Duodenal mucosa (tissue), 2 donors: Measurements from ENCODE around the gene CDK17.

Source experiments
- H3K27ac ChIP-seq: one replicate; pipeline ENCODE4 v1.7.0; 2013; ENCODE audit warnings: low read depth, low read length
- H3K27me3 ChIP-seq, 2 donors: one replicate each; pipeline ENCODE4 v1.7.0; 2013; ENCODE audit warnings: low read length in 2 of 2, control low read depth in 1 of 2; ENCODE audit not compliant: insufficient read depth in 2 of 2, control insufficient read depth in 1 of 2
- H3K36me3 ChIP-seq, 2 donors: one replicate each; pipeline ENCODE4 v1.7.0; 2013; ENCODE audit warnings: low read length in 2 of 2, control low read depth in 1 of 2; ENCODE audit not compliant: insufficient read depth in 2 of 2, control insufficient read depth in 1 of 2
- H3K4me1 ChIP-seq, 2 donors: one replicate each; pipeline ENCODE4 v1.7.0; 2013; ENCODE audit warnings: low read length in 2 of 2, control low read depth in 1 of 2; ENCODE audit not compliant: insufficient read depth in 2 of 2, control insufficient read depth in 1 of 2
- H3K4me3 ChIP-seq, 2 donors: one replicate each; pipeline ENCODE4 v1.7.0; 2013; ENCODE audit warnings: low read length in 2 of 2, low read depth in 1 of 2
- H3K9ac ChIP-seq, 2 donors: one replicate each; pipeline ENCODE4 v1.7.0; 2013; ENCODE audit warnings: low read length in 2 of 2, low read depth in 1 of 2
- H3K9me3 ChIP-seq, 2 donors: one replicate each; pipeline ENCODE4 v1.7.0; 2013; ENCODE audit warnings: low read length in 2 of 2, control low read depth in 1 of 2; ENCODE audit not compliant: control insufficient read depth in 1 of 2

Gene CDK17

DNA sequence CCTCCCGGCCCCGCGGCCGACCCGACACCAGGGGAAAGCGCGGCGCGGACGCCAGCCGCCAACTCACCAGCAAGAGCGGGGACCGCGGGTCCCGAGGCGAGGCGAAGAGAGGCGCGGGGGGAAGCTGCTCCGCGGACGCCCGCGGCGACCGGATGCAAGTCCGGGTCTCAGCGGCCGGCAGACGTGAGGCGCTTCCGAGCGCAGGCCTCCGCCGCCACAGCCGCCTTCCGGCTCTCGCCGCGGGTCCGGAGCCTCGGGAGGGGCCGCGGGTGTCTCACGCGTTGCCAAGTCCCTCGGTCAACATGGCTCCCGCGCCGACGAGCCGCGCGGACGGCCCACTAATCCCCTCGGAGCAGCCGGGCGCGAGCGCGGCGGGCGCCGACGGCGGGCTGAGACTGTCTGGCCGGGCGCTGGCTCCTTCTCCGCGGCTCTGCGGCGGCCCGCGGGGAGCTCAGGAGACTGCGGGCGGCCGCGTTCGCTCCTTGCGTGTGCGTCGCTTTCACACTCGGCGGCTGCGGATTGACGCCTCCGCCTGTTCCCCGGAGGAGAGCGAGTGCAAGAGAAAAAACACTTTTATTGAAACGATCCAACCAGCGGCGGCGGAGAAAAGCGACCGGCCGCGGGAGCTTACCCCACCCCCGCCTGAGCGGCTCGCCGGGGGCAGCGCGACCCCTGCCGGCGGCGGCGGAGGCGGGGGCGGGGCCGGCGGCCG is at the start of gene CDK17:
Gene CDK17, minus strand, starts transcription at position 521 of the 712 bp plus-strand sequence. CDS start 65,603 bp downstream, outside the sequence.
- Histone ChIP-seq H3K9me3 (no peaks in the 10 kb centered on the region), H3K27me3 (no peaks in the 10 kb centered on the region), H3K9ac (peak within 1 kb of the TSS; percentile 87 to 98), H3K36me3 (no peaks in the 10 kb centered on the region), H3K27ac (peak within 1 kb of the TSS; percentile 99), H3K4me1 (peaks cover 27 to 30% of the 10 kb centered on the region in 2 donors), H3K4me3 (peak within 1 kb of the TSS; percentile 96 to 99)

DNA sequence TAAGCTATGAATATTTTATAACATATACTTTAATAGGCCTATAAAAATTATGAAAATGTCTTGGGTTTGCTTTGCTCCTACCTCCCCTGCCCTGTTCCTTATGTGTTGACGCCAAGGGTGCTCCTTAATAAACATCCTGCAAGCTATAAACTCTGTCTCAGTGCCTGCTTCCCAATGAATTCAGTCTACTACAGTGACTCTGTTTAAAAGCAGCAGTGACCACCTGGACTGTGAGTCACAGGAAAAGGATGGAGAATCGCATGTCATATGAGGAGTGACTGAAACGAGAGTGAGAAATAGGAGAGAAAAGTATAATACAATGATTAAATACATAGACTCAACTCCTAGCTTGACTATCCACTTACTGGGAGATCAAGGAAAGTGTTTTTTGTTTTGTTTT is 48.1 kb upstream of the CDK17 start:
- Histone ChIP-seq H3K27me3 (no peaks in the 10 kb centered on the region), H3K27ac (no peak overlapping the region), H3K36me3 (no peaks in the 10 kb centered on the region), H3K4me1 (no peaks in the 10 kb centered on the region), H3K4me3 (no peak overlapping the region), H3K9me3 (no peaks in the 10 kb centered on the region), H3K9ac (no peak overlapping the region)

DNA sequence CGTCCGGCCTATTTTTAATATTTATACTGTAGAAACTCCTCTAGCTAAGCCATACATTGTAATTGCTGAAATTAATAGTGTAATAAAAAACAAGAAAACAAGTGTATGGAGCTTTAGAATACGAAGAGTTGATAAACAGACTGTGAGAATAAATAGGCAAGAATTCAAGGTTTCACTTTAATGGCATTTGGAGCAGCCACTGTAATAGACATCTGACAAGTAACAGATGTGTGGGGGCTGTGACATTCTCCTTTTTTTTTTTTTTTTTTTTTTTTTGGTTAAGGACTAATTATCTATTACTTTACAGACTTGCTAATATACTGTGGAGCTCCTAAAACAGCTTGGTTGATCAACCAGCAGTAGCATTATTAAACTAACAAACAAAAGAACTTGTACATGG is 47.0 kb upstream of the CDK17 start:
- no peak overlapping the region for H3K4me3 ChIP-seq
- H3K27ac ChIP-seq, result no peak overlapping the region
- H3K9me3 ChIP-seq, result no peaks in the 10 kb centered on the region
- H3K9ac ChIP-seq, result no peak overlapping the region
- no peaks in the 10 kb centered on the region for H3K4me1 ChIP-seq
- H3K27me3 ChIP-seq, result no peaks in the 10 kb centered on the region
- no peaks in the 10 kb centered on the region for H3K36me3 ChIP-seq

DNA sequence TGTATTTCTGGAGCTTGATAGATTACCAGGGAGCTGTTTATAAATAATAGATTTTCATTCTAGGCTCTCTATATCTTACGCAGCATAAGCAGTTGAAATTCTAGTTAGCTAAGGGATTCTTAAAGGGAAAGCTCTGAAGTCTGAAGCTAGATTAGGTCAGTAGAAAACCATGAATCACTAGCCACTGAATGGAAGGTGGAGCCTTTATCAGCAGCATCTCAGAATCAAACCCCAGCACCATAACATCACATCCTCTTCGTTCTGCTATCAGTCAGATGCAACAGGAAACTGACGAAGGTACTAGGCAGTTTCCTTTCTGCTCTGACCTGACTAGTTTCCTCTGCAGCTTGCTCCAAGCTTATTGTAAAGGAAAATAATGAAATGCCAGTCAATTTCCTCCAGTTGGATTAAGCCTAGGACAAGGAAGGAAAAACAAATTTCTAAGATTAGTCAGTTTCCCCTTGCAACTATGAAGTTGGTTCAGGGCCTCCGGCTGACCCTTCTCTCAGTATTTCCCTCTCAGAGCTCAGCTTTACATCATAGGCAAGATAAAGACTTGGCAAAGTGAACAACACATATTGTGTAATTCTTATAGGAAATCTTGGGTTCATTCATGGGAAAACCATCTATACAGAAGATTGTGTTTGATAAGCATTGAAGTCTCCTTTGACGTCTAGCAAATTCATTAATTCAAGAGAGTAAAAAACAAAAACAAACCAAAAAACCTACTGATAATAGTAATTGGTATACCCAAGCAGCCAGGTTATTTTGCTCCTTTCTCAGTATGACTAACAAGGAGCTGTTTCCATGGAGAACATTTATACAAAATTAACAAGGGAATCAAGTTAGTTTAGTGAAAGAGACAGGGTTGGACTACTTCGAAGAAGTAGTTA is 45.7 kb upstream of the CDK17 start:
- no peaks in the 10 kb centered on the region for H3K4me1 ChIP-seq
- H3K9me3 ChIP-seq, result no peaks in the 10 kb centered on the region
- no peaks in the 10 kb centered on the region for H3K36me3 ChIP-seq
- peak overlapping the region; percentile 64 for H3K27ac ChIP-seq
- no peaks in the 10 kb centered on the region for H3K27me3 ChIP-seq
- no peak overlapping the region for H3K4me3 ChIP-seq
- H3K9ac ChIP-seq, result no peak overlapping the region

DNA sequence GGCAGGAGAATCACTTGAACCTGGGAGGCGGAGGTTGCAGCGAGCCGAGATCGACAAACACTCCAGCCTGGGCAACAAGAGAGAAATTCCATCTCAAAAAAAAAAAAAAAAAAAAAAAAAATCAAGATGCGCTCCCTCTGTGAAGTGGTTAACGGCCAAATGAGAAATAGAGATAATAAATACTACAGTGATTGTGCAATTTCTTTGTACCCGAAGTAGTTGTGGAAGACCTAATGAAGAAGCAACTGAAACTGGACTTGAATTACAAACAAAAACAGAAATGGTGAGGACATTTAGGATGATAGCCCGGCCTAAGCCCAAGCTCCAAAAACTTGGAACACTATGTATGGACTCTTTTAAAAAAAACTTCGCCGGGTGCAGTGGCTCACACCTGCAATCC is 44.2 kb upstream of the CDK17 start:
- no peak overlapping the region for H3K9ac ChIP-seq
- no peaks in the 10 kb centered on the region for H3K36me3 ChIP-seq
- H3K4me3 ChIP-seq, result no peak overlapping the region
- no peaks in the 10 kb centered on the region for H3K27me3 ChIP-seq
- H3K9me3 ChIP-seq, result no peaks in the 10 kb centered on the region
- no peaks in the 10 kb centered on the region for H3K4me1 ChIP-seq
- no peak overlapping the region for H3K27ac ChIP-seq

DNA sequence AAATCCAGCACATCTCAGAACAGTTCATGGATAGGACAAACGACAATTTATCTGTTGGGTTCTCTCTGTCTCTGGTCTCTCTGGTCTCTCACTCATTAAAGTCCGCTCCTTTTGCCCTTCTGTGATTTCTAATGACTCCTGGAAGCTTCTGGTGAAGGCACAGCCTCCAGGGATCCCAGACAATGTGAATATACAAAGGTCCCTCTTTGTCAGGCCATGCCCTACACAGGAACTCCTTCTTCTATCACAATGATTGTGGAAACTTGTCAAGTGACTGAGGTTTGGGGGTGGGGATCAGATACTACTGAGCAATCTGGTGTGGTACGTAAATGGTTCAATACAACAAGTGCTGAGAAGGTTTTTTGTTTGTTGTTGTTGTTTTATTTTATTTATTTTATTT is 42.7 kb upstream of the CDK17 start:
- H3K9me3 ChIP-seq, result no peaks in the 10 kb centered on the region
- H3K4me1 ChIP-seq, result no peaks in the 10 kb centered on the region
- no peak overlapping the region for H3K27ac ChIP-seq
- no peaks in the 10 kb centered on the region for H3K27me3 ChIP-seq
- H3K9ac ChIP-seq, result no peak overlapping the region
- no peak overlapping the region for H3K4me3 ChIP-seq
- no peaks in the 10 kb centered on the region for H3K36me3 ChIP-seq

DNA sequence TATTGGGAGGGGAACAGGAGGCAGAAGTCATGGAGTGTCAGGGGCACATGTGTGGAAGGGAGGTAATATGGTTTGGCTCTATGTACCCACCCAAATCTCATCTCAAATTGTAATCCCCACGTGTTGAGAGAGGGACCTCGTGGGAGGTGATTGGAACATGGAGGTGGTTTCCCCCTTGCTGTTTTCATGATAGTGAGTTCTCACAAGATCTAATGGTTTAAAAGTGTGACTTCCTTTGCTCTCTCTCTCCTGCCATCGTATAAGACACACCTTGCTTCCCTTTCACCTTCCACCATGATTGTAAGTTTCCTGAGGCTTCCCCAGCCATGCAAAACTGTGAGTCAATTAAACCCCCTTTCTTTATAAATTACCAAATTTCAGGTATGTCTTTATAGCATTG is 41.6 kb upstream of the CDK17 start:
- no peaks in the 10 kb centered on the region for H3K4me1 ChIP-seq
- no peaks in the 10 kb centered on the region for H3K27me3 ChIP-seq
- H3K4me3 ChIP-seq, result no peak overlapping the region
- H3K36me3 ChIP-seq, result no peaks in the 10 kb centered on the region
- no peaks in the 10 kb centered on the region for H3K9me3 ChIP-seq
- no peak overlapping the region for H3K9ac ChIP-seq
- H3K27ac ChIP-seq, result no peak overlapping the region

DNA sequence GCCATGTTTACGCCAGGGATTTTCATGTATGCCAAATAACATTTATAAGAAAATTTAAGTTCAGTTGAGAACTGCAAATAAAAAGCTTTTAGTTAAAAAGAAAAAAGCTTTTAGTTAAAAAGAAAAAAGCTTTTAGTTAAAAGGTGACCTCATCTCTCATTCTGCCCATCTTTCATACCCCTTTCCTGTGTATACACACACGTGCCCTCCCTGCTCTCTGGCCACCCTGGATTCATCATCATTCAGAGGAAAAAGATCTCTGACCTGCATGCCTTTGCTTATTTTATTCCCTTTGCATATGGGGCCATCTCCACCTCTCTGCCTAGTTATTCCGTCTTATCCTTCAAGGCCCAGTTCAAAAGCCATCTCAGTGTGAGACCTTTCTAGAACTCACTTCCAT is 38.1 kb upstream of the CDK17 start:
- Histone ChIP-seq H3K4me1 (no peaks in the 10 kb centered on the region), H3K27me3 (no peaks in the 10 kb centered on the region), H3K27ac (no peak overlapping the region), H3K9ac (no peak overlapping the region), H3K4me3 (no peak overlapping the region), H3K9me3 (no peaks in the 10 kb centered on the region), H3K36me3 (no peaks in the 10 kb centered on the region)

DNA sequence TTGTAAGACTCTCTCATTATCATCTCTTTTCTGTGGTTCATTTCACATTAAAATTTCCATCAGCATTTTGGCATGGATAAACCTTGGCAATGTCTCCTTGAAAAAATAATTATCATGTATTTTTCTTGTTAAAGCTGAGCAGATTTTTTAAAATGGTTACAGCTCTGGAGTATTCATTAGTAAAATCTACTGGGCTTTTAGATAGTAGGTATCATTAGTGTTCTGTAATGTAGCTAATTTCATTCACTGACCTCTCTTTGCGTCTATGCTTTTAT is 36.9 kb upstream of the CDK17 start:
- no peak overlapping the region for H3K27ac ChIP-seq
- H3K9me3 ChIP-seq, result no peaks in the 10 kb centered on the region
- no peaks in the 10 kb centered on the region for H3K4me1 ChIP-seq

DNA sequence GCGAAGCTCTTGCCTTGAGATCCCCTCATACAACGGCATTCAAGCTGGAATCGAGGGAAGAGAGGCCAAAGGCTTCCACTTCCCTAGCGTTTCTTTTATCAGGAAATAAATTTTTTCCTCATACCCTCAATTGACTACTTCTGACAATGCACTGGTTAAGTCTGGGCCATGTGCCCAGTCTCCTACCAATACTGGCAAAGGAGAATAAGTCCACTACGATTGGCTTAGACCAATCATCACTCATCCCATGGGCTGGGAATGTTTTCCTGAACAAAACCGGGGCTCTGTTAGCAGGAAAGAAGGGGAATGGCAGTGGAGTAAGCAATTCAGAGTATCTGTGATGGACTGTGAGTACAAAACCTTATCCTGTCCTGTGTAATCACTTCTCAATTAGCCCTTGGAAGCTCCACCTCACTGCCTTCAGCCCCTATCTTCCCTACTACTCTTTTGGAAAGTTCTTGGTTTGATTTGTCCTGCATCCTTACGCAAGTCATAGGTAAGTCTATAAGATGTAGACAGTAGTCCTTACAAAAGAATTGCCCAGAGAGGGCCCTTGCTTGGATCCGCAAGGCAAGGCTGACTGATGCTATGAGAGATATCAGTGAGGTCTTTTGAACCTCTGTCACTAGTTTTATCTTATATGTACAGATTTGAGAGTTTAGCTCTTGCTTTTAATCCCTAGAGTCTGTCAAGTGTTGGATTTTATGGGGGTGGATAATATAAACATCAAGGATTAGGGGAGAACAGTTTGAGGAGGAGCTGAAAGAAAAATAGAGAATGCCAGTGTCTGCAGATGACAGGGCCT is 36.3 kb upstream of the CDK17 start:
- no peak overlapping the region for H3K27ac ChIP-seq
- no peak overlapping the region for H3K4me3 ChIP-seq
- H3K27me3 ChIP-seq, result no peaks in the 10 kb centered on the region
- no peaks in the 10 kb centered on the region for H3K36me3 ChIP-seq
- no peaks in the 10 kb centered on the region for H3K4me1 ChIP-seq
- no peak overlapping the region for H3K9ac ChIP-seq
- no peaks in the 10 kb centered on the region for H3K9me3 ChIP-seq

More for the DNA sequence above, 36.9 kb upstream of the CDK17 start:
- Histone ChIP-seq H3K4me3 (no peak overlapping the region), H3K36me3 (no peaks in the 10 kb centered on the region), H3K27me3 (no peaks in the 10 kb centered on the region), H3K9ac (no peak overlapping the region)
